H1 (cell line): ENCODE results near the gene DIAPH1.

Experiments used
- CEBPB ChIP-seq: IDR thresholded peaks from 2 replicates; pipeline ENCODE4 v1.6.1; 2012; ENCODE audit warnings: low read depth, low read length
- EGR1 ChIP-seq: IDR thresholded peaks from 2 replicates; pipeline ENCODE4 v1.6.1; 2011; ENCODE audit warnings: low read depth, low read length, borderline replicate concordance
- EZH2 ChIP-seq: fragments of 200-600 bp; sonication (generic); IDR thresholded peaks from 2 replicates; pipeline ENCODE4 v1.7.1; 2012; ENCODE audit warnings: low read depth, mild to moderate bottlenecking, moderate library complexity, low read length, inconsistent platforms; ENCODE audit not compliant: severe bottlenecking
- GABPA ChIP-seq: IDR thresholded peaks from 2 replicates; pipeline ENCODE4 v1.6.1; 2011; ENCODE audit warnings: mild to moderate bottlenecking, low read length, moderate library complexity, borderline replicate concordance; ENCODE audit not compliant: insufficient read depth
- POLR2A ChIP-seq, 2 experiments: IDR thresholded peaks; 1 replicate in 1 of 2; 2 replicates in 1 of 2; pipeline ENCODE4 v1.6.1; 2011; ENCODE audit warnings: low read depth in 2 of 2, low read length in 2 of 2, mild to moderate bottlenecking in 2 of 2; ENCODE audit errors: control extremely low read depth in 1 of 2
- POLR2AphosphoS5 ChIP-seq: IDR thresholded peaks from 2 replicates; pipeline ENCODE4 v1.6.1; 2011; ENCODE audit warnings: low read depth, low read length
- RAD21 ChIP-seq, 2 experiments: IDR thresholded peaks in 1 of 2; conservative IDR thresholded peaks in 1 of 2; 2 replicates each; pipeline ENCODE4 v1.6.1; 2011; ENCODE audit warnings: low read depth in 2 of 2, low read length in 2 of 2, improper control_type of control experiment in 1 of 2, inconsistent platforms in 1 of 2, mild to moderate bottlenecking in 1 of 2, moderate library complexity in 1 of 2
- RFX5 ChIP-seq: IDR thresholded peaks from 2 replicates; pipeline ENCODE4 v1.6.1; 2011; ENCODE audit warnings: low read depth, low read length, improper control_type of control experiment, borderline replicate concordance
- SUZ12 ChIP-seq: fragments of 200-600 bp; sonication (generic); IDR thresholded peaks from 2 replicates; pipeline ENCODE4 v1.6.1; 2012; ENCODE audit warnings: mild to moderate bottlenecking, inconsistent platforms, low read length, moderate library complexity, mixed read lengths
- TF ChIP-seq, protein P1 (sequence below), 3 experiments: IDR thresholded peaks; 1 replicate in 2 of 3; 2 replicates in 1 of 3; pipeline versions ENCODE4 v1.5.1 to v1.6.1; 2011; ENCODE audit warnings: low read length in 3 of 3, mild to moderate bottlenecking in 3 of 3, inconsistent platforms in 2 of 3, low read depth in 1 of 3, moderate library complexity in 1 of 3; ENCODE audit not compliant: insufficient read depth in 1 of 3; ENCODE audit errors: control extremely low read depth in 1 of 3

DNA sequence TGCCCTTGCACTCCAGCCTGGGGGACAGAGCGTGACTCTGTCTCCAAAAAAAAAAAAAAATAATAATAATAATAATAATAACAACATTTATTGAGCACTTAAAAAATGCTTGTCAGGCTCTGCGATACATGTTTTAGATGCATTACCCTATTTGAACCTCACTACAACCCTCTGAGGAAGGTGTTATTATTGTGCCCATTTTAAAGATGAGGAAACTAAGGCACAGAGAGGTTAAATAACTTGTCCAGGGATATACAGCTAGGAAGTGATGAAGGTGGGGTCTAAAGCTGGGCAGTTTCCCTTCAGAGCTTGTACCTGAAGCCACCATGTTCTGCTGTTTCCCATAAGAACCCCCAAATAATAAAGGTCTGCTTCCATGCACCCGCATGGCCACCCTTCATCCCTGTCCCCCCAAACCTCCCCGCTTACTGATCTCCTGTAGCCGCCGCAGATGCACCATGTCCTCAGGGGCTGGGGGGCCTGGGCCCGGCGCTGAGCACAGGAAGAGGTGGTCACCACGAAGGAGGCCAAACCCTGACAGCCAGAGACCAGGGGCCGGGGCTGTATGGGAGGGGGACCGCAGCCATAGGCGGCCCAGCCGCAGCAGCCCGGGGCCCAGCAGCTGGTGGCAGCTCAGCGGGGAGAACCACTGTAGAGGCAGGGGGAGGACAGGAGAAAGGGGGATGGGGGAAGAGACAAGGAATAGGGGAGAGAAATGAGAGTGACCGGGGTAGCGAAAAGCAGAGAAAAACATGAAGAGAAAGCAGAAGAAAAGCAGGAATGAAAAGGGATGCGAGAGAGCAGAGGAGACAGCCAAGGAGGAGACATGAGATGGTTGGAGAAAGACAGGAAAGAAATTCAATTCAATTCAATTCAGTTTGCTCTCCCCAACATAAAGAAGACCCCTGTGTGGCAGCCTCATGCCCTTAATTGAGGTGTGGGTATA lies 47.5 kb upstream of the DIAPH1 start:
- TF ChIP-seq GABPA (no peak), POLR2AphosphoS5 (no peak), EGR1 (no peak), EZH2 (no peak), CEBPB (no peak), RAD21 (IDR thresholded peaks at IDR 0.05 in 1 of 2, conservative IDR thresholded peaks at IDR 0.05 in 1 of 2; ENCODE audit: low read depth in 2 of 2, low read length in 2 of 2) (no peak), RFX5 (no peak), POLR2A (IDR thresholded peaks at IDR 0.05; ENCODE audit: control extremely low read depth in 1 of 2, low read depth in 2 of 2, low read length in 2 of 2) (no peak), SUZ12 (no peak)
- TF ChIP-seq, protein P1, sequence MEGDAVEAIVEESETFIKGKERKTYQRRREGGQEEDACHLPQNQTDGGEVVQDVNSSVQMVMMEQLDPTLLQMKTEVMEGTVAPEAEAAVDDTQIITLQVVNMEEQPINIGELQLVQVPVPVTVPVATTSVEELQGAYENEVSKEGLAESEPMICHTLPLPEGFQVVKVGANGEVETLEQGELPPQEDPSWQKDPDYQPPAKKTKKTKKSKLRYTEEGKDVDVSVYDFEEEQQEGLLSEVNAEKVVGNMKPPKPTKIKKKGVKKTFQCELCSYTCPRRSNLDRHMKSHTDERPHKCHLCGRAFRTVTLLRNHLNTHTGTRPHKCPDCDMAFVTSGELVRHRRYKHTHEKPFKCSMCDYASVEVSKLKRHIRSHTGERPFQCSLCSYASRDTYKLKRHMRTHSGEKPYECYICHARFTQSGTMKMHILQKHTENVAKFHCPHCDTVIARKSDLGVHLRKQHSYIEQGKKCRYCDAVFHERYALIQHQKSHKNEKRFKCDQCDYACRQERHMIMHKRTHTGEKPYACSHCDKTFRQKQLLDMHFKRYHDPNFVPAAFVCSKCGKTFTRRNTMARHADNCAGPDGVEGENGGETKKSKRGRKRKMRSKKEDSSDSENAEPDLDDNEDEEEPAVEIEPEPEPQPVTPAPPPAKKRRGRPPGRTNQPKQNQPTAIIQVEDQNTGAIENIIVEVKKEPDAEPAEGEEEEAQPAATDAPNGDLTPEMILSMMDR (IDR thresholded peaks at IDR 0.05; ENCODE audit: control extremely low read depth in 1 of 3, insufficient read depth in 1 of 3, low read depth in 1 of 3, low read length in 3 of 3), result no peak
